IPS DF 4.7 (cell line): Measurements from ENCODE around the gene VPS26C.

ENCODE experiments used
- DNase-seq: peaks from one replicate; pipeline ENCODE4 v3.0.0-alpha.2; 2013; ENCODE audit warnings: low spot score; ENCODE audit errors: extremely low read depth

Gene VPS26C

DNA sequence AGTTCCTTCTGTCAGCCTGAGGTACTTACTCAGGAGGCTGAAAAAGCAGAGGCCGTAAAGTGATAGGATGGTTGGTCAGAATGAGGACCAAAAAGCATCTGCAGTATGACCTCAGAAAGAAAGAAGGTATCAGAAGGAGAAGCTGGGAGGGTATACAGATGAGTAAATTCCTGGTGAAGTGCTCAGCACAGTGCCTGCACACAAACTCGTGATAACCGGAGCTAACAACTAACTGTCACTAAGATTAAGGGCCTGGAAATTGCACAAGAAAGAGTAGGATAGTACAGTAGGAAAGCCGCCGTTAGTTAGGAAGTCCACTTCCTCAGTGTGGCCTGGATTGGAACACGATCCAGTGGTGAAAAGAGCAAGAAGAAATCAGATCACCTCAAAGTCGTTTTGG lies 62.6 kb downstream of the VPS26C start:
- no peak for DNase-seq

DNA sequence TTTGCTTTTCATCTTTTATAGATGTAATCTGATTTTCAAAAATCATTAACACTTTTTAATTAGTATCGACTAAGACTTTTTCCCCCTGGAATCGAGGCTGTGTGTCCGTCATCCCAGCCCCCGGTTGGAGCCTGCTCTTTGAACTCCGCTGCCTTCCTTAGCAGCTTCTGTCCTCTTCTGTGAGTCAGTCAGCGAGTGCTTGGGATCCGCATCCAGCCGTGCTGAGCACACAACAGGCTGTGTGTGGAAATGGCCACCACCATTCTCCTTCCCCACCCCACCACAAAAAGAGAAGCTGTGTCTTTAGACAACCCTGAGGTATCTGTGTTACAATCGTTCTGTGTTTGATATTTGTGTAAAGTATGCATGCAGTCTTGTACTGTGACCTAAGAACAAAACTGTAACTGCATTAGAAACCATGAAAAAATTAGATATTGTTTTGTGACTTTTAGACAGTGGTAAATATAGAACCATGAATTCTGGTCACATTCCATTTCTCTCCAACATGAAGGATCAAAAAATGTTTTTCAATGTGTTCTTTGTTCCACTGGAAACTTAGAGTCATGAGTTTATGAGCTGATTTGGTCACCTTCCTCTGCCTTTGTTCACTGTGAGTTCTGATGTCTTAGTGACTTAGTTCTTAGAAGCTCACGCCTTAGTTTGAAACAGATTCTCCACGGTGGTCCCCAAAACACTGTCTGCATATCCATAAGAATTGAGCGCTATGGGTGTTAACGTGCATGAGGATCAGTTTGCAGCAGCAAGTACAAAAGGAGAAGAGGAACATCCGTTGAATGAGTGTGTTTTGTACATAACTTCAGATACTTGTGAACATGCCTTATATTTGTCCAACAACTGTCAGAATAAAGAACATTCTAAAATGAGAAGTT lies 64.7 kb downstream of the VPS26C start:
- DNase-seq: no peak

- DNase-seq: no peak
Measured at GRCh38 chr21:37200641-37201480, 66.3 kb downstream of the VPS26C start.

DNA sequence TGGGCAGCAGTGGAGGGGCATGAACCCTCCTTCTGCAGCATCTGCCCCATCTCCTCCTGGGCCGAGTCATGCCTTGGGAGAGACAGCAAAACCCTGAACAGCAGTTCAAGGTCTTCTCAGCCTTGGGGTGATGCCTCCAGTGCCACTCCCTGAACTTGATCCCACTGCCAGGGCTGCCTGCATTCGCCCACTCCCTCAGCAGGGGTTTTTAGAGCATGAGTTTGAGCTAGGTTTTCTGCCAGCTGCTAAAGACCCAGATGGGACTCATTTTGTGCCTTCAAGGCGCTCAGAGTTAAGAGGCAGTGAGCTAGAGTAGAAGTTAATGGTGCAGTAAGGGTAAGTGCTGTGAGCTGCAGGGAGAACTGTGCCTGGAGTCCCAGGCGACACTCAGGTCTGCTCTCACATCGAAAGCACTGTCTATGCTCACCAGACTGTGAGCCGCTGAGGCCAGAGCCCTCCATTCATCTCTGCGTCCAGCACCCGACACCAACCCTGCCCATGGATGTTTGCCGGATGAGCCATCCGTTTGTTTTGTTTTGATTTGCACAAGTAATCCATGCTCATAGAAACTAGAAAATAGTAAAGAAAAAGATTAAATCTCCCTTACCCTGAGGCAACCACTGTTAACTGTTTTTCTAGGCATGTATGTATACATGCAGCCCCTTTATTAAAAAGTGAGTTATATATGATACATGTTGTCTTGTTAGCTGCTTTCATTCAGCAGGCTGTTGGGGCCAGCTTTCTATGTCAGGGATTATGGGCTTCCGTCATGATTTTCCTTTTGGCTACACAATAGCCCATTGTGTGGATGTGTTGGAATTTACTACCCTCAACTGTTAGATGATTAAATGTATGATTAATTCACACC lies 67.8 kb downstream of the VPS26C start:
- no peak for DNase-seq

DNA sequence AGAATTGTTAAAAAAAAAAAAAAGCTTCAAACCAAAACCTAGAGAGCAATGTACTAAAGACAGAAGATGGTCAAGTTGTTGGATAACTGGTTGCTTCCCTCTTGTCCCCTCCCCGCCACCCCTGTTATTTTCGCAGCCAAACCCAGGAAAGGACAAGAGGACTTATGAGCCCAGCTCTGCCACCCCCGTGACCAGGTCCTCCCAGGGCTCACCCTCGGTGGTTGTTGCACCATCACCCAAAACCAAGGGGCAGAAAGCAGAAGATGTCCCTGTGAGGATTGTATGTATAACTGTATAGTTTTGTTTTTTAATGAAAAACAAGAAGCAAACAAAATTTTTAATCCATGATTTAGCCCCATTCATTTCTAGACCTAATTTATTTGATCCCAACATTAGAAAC lies 69.4 kb downstream of the VPS26C start:
- no peak for DNase-seq

DNA sequence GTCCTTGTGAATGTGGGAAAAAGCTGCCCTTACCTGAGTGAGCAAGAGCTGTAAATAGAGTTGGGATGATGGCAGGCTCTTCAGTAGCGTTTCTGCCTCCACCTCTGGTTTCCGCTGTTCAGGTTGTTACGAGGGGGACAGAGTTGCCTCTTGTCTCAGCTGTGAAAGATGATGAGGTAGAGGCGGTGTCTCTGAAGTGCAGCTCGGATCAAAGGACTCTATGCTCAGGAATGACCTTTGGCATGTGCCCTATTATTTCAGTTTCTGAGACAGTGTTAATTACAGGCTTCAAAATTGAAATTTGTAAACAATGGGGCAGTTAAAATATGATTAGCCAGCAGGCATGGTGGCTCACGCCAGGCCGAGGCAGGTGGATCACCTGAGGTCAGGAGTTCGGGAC lies 70.3 kb downstream of the VPS26C start:
- DNase-seq: no peak

GRCh38 chr21:37195610-37196009 lies 71.5 kb downstream of the VPS26C start:
- DNase-seq: no peak

- no peak for DNase-seq
Measured at GRCh38 chr21:37195059-37195458, 72.1 kb downstream of the VPS26C start.

- DNase-seq: no peak
Measured at GRCh38 chr21:37193676-37194075, 73.5 kb downstream of the VPS26C start.

DNA sequence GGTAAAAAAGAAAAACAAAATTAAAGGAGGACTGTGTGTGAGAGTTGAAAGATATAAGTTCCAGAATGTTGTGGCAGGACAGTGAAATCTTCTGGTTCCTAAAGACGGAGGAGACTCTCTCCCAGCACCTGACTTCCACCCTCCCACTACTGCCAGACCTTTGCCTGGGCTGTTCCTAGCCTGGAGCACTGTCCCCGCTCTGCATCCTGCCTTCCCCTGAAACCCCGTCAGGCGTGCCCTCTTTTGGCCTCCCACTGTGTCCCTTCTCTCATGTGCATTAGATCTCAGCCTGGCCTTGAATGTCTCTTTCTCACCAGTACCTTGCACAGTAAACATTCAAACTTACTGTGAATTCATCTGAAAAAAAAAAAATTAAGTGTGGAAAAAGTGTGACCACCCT lies 74.1 kb downstream of the VPS26C start:
- no peak for DNase-seq

DNA sequence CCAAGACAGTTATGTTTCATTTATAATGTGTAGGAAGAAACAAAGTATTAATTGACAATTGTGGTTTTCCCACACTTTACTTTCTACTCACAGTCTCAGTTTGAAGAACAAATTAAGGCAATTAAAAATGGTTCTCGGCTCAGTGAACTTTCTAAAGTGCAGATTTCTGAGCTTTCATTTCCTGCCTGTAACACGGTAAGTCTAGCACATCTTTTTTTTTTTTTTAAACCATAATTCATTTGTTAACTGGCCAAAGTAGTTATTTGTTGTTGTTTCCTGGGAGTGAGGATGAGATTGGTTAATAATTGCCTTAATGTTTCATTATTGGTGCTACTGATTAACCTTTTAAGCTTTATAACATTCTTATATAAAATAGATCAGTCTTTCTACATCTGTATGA lies 75.1 kb downstream of the VPS26C start:
- DNase-seq: no peak

DNA sequence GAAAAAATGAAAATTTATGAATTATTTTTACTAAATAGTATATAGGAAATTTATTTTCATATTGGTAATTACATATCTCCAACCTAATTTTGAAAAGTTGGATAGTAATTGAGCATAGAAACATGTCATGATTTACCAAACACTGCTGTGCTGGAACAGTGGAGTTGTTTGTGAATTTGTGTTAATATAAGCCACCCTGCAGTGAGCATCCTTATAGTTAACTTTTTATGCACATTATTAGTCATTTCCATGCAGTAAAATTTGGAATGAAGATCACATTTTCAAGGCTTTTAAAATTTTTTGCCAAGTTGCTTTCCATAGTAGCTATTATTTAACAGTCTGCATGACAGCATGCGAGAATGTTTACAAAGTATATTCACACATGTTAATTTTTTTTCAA lies 78.3 kb downstream of the VPS26C start:
- DNase-seq: no peak

- no peak for DNase-seq
Measured at GRCh38 chr21:37186983-37187382, 80.2 kb downstream of the VPS26C start.

GRCh38 chr21:37184784-37185593 lies 82.1 kb downstream of the VPS26C start:
- no peak for DNase-seq

- DNase-seq: no peak
Measured at GRCh38 chr21:37183749-37184148, 83.4 kb downstream of the VPS26C start.

DNA sequence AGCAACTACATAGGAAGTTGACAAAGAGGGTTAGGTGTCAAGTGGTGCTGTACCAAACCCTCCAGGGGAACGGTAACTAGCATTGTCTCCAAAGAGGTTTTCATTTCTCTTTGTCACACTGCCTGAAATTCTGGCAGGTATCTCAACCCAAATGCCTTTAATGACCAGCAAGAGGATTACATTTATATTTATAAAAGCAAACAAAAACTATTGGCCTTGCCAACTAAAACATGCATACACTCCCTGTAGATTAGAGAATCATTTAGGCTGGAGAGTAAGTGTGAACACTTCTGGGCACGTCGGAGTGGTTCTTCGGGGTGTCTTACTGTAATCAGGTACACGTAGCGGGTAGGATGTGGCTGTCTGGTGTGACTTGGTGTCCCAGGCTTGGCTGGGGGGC lies 84.9 kb downstream of the VPS26C start:
- DNase-seq: no peak

GRCh38 chr21:37181059-37181458 lies 86.1 kb downstream of the VPS26C start:
- DNase-seq: no peak

- DNase-seq: no peak
Measured at GRCh38 chr21:37176716-37177115, 90.4 kb downstream of the VPS26C start.
